ENCODE results near the gene FMR1NB. TPM values are rescaled to one million over a fixed set of nuclear protein-coding genes. Genes with fewer than 3 reads are reported as not detected.

Gene FMR1NB
- total RNA-seq, 1 donor from 2014 or later: not detected

GRCh38 chrX:147950352-147950751 is 30.8 kb upstream of the FMR1NB start:
- no peak for TF ChIP-seq CTCF (IDR thresholded peaks at IDR 0.05; ENCODE audit: borderline replicate concordance)
- Histone ChIP-seq H3K4me1 (no peaks in the 10 kb centered on the region), H3K4me3 (no peak overlapping the region), H3K36me3 (peaks cover 29% of the 10 kb centered on the region), H3K9me3 (replicated peaks) (no peaks in the 10 kb centered on the region), H3K27ac (replicated peaks) (no peak overlapping the region), H3K27me3 (ENCODE audit: low read depth) (no peaks in the 10 kb centered on the region)
- DNase-seq: no peak
- intact Hi-C loops (cut with micrococcal nuclease): no loop called here

GRCh38 chrX:147953976-147954375 is 27.2 kb upstream of the FMR1NB start:
- TF ChIP-seq CTCF (IDR thresholded peaks at IDR 0.05; ENCODE audit: borderline replicate concordance): no peak
- H3K27ac ChIP-seq (replicated peaks): no peak overlapping the region
- H3K4me1 ChIP-seq: no peaks in the 10 kb centered on the region
- H3K9me3 ChIP-seq (replicated peaks): no peaks in the 10 kb centered on the region
- H3K27me3 ChIP-seq (ENCODE audit: low read depth): no peaks in the 10 kb centered on the region
- H3K36me3 ChIP-seq: peaks cover 1% of the 10 kb centered on the region
- no peak overlapping the region for H3K4me3 ChIP-seq
- DNase-seq: peak; percentile 14
- intact Hi-C loops (cut with micrococcal nuclease): no loop called here

- intact Hi-C loops (cut with micrococcal nuclease): no loop called here
- Histone ChIP-seq H3K9me3 (replicated peaks) (no peaks in the 10 kb centered on the region), H3K27me3 (ENCODE audit: low read depth) (no peaks in the 10 kb centered on the region), H3K4me1 (no peaks in the 10 kb centered on the region), H3K4me3 (no peak overlapping the region), H3K27ac (replicated peaks) (no peak overlapping the region), H3K36me3 (no peaks in the 10 kb centered on the region)
- no peak for TF ChIP-seq CTCF (IDR thresholded peaks at IDR 0.05; ENCODE audit: borderline replicate concordance)
- no peak for DNase-seq
Measured at GRCh38 chrX:147957291-147957690, 23.8 kb upstream of the FMR1NB start.

GRCh38 chrX:147958291-147958690 is 22.8 kb upstream of the FMR1NB start:
- no peak overlapping the region for H3K27ac ChIP-seq (replicated peaks)
- intact Hi-C loops (cut with micrococcal nuclease): no loop called here

GRCh38 chrX:147960722-147961121 is 20.4 kb upstream of the FMR1NB start:
- intact Hi-C loops (cut with micrococcal nuclease): no loop called here
- Histone ChIP-seq H3K4me3 (no peak overlapping the region), H3K9me3 (replicated peaks) (no peaks in the 10 kb centered on the region), H3K27me3 (ENCODE audit: low read depth) (no peaks in the 10 kb centered on the region), H3K36me3 (no peaks in the 10 kb centered on the region), H3K27ac (replicated peaks) (no peak overlapping the region), H3K4me1 (no peaks in the 10 kb centered on the region)
- no peak for TF ChIP-seq CTCF (IDR thresholded peaks at IDR 0.05; ENCODE audit: borderline replicate concordance)
- DNase-seq: no peak

More at GRCh38 chrX:147958291-147958690, 22.8 kb upstream of the FMR1NB start:
- TF ChIP-seq CTCF (IDR thresholded peaks at IDR 0.05; ENCODE audit: borderline replicate concordance): no peak
- Histone ChIP-seq H3K4me3 (no peak overlapping the region), H3K27me3 (ENCODE audit: low read depth) (no peaks in the 10 kb centered on the region), H3K36me3 (no peaks in the 10 kb centered on the region), H3K9me3 (replicated peaks) (no peaks in the 10 kb centered on the region), H3K4me1 (no peaks in the 10 kb centered on the region)
- no peak for DNase-seq

- intact Hi-C loops (cut with micrococcal nuclease): no loop called here
- Histone ChIP-seq H3K27ac (replicated peaks) (no peak overlapping the region), H3K4me1 (no peaks in the 10 kb centered on the region), H3K27me3 (ENCODE audit: low read depth) (no peaks in the 10 kb centered on the region), H3K9me3 (replicated peaks) (no peaks in the 10 kb centered on the region), H3K4me3 (no peak overlapping the region), H3K36me3 (no peaks in the 10 kb centered on the region)
- DNase-seq: no peak
- TF ChIP-seq CTCF (IDR thresholded peaks at IDR 0.05; ENCODE audit: borderline replicate concordance): no peak
Measured at GRCh38 chrX:147962476-147962875, 18.7 kb upstream of the FMR1NB start.

All from left ventricle myocardium inferior (tissue), 1 donor.